Measurements from ENCODE around the gene CDK6.

- no peak for TF ChIP-seq CTCF (IDR thresholded peaks at IDR 0.05)
- no peak for TF ChIP-seq POLR2A (IDR thresholded peaks at IDR 0.05)
- no peak for TF ChIP-seq POLR2AphosphoS5 (IDR thresholded peaks at IDR 0.05)
Measured at GRCh38 chr7:92768501-92769393, 67.6 kb downstream of the CDK6 start.

Data from prostate gland (tissue), 2 donors.